Measurements from ENCODE around the gene ABTB2.

The ABTB2 gene

DNA sequence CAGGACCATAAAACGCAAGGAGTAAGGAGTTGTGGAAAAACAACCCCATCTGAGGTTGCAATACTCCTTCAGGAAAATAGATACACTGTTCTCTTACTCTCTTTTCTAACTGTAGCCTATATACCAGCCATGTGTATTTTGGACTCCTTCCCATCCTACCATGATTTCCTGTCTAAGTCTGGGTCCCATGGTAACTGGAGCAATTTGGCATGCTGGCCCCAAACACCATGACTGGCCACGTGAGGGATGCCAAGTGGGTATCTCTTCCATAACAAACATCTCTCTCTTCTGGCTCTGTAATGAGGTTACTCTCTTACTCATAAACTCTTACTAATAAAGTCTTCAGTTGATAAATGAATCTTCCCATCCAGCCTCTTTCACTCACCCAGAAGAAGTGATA, 26.5 kb downstream of the ABTB2 start:
- peaks cover 9% of the 10 kb centered on the region for H3K4me1 ChIP-seq (ENCODE audit: control insufficient read depth, insufficient read depth, low read length)

GRCh38 chr11:34330653-34331052, 27.2 kb downstream of the ABTB2 start:
- no peak overlapping the region for H3K27ac ChIP-seq (ENCODE audit: low read depth, low read length)
- H3K4me3 ChIP-seq (ENCODE audit: low read depth, low read length): no peak overlapping the region
- H3K9ac ChIP-seq (ENCODE audit: low read depth, low read length): no peak overlapping the region
- no peaks in the 10 kb centered on the region for H3K9me3 ChIP-seq (ENCODE audit: control insufficient read depth, insufficient read depth, low read length)
- H3K27me3 ChIP-seq (ENCODE audit: control insufficient read depth, insufficient read depth, low read length): no peaks in the 10 kb centered on the region
- no peaks in the 10 kb centered on the region for H3K36me3 ChIP-seq (ENCODE audit: control insufficient read depth, insufficient read depth, low read length)
- peaks cover 9% of the 10 kb centered on the region for H3K4me1 ChIP-seq (ENCODE audit: control insufficient read depth, insufficient read depth, low read length)

More for the DNA sequence above, 26.5 kb downstream of the ABTB2 start:
- Histone ChIP-seq H3K9ac (ENCODE audit: low read depth, low read length) (no peak overlapping the region), H3K9me3 (ENCODE audit: control insufficient read depth, insufficient read depth, low read length) (no peaks in the 10 kb centered on the region), H3K27me3 (ENCODE audit: control insufficient read depth, insufficient read depth, low read length) (no peaks in the 10 kb centered on the region), H3K27ac (ENCODE audit: low read depth, low read length) (no peak overlapping the region), H3K4me3 (ENCODE audit: low read depth, low read length) (no peak overlapping the region), H3K36me3 (ENCODE audit: control insufficient read depth, insufficient read depth, low read length) (no peaks in the 10 kb centered on the region)

- H3K9ac ChIP-seq (ENCODE audit: low read depth, low read length): no peak overlapping the region
- no peaks in the 10 kb centered on the region for H3K36me3 ChIP-seq (ENCODE audit: control insufficient read depth, insufficient read depth, low read length)
- peaks cover 9% of the 10 kb centered on the region for H3K4me1 ChIP-seq (ENCODE audit: control insufficient read depth, insufficient read depth, low read length)
- no peak overlapping the region for H3K27ac ChIP-seq (ENCODE audit: low read depth, low read length)
- H3K27me3 ChIP-seq (ENCODE audit: control insufficient read depth, insufficient read depth, low read length): no peaks in the 10 kb centered on the region
- no peak overlapping the region for H3K4me3 ChIP-seq (ENCODE audit: low read depth, low read length)
- no peaks in the 10 kb centered on the region for H3K9me3 ChIP-seq (ENCODE audit: control insufficient read depth, insufficient read depth, low read length)
Observed at GRCh38 chr11:34329876-34330275, 27.9 kb downstream of the ABTB2 start.

- no peak overlapping the region for H3K27ac ChIP-seq (ENCODE audit: low read depth, low read length)
- H3K36me3 ChIP-seq (ENCODE audit: control insufficient read depth, insufficient read depth, low read length): no peaks in the 10 kb centered on the region
- H3K9me3 ChIP-seq (ENCODE audit: control insufficient read depth, insufficient read depth, low read length): no peaks in the 10 kb centered on the region
- H3K4me3 ChIP-seq (ENCODE audit: low read depth, low read length): no peak overlapping the region
- H3K4me1 ChIP-seq (ENCODE audit: control insufficient read depth, insufficient read depth, low read length): peaks cover 9% of the 10 kb centered on the region
- H3K27me3 ChIP-seq (ENCODE audit: control insufficient read depth, insufficient read depth, low read length): no peaks in the 10 kb centered on the region
- H3K9ac ChIP-seq (ENCODE audit: low read depth, low read length): no peak overlapping the region
Observed at GRCh38 chr11:34328632-34328910, 29.2 kb downstream of the ABTB2 start.

DNA sequence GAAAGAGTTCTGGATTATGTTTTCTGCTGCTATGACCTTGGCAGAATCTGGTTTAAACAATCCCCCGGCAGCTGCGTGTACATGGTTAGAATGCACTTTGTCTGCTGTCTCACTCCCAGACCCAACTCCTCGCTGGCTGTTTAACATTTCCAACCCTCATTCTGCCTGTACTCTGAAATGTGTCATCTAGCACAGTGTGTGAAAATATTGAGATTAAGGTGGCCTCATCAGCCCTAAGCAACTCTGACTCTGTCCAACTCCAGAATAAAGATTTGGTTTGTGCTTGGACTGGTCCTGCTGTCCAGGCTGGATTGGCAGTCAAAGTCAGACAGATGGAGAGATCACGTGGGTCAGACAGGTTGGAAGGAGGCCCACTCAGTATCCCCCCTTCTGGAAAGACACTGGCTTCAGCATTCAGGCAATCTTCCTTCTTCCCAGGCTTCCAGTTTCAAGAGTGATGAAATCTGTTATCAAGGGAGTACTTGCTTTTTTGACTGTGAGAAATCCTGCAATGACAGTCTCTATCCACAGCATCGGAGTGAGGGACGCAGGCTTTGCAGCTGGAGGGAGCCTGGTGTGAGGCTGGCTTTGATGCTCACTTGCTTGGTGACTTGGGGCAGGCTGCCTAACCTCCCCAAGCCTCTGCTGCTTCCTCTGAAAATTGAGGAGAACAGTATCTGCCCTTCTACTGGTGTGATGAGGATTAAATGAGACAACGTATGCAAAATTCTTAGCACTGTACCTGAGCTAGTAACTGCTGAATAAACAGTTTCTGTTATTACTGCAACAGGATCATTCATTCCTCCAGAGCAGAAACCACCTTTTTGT, 29.8 kb downstream of the ABTB2 start:
- Histone ChIP-seq H3K27ac (ENCODE audit: low read depth, low read length) (no peak overlapping the region), H3K4me3 (ENCODE audit: low read depth, low read length) (no peak overlapping the region), H3K4me1 (ENCODE audit: control insufficient read depth, insufficient read depth, low read length) (peaks cover 9% of the 10 kb centered on the region), H3K36me3 (ENCODE audit: control insufficient read depth, insufficient read depth, low read length) (no peaks in the 10 kb centered on the region), H3K27me3 (ENCODE audit: control insufficient read depth, insufficient read depth, low read length) (no peaks in the 10 kb centered on the region), H3K9me3 (ENCODE audit: control insufficient read depth, insufficient read depth, low read length) (no peaks in the 10 kb centered on the region), H3K9ac (ENCODE audit: low read depth, low read length) (no peak overlapping the region)

- H3K36me3 ChIP-seq (ENCODE audit: control insufficient read depth, insufficient read depth, low read length): no peaks in the 10 kb centered on the region
- no peak overlapping the region for H3K27ac ChIP-seq (ENCODE audit: low read depth, low read length)
- no peak overlapping the region for H3K4me3 ChIP-seq (ENCODE audit: low read depth, low read length)
- H3K9me3 ChIP-seq (ENCODE audit: control insufficient read depth, insufficient read depth, low read length): no peaks in the 10 kb centered on the region
- no peaks in the 10 kb centered on the region for H3K27me3 ChIP-seq (ENCODE audit: control insufficient read depth, insufficient read depth, low read length)
- no peaks in the 10 kb centered on the region for H3K4me1 ChIP-seq (ENCODE audit: control insufficient read depth, insufficient read depth, low read length)
- no peak overlapping the region for H3K9ac ChIP-seq (ENCODE audit: low read depth, low read length)
Observed at GRCh38 chr11:34324466-34324865, 33.3 kb downstream of the ABTB2 start.

DNA sequence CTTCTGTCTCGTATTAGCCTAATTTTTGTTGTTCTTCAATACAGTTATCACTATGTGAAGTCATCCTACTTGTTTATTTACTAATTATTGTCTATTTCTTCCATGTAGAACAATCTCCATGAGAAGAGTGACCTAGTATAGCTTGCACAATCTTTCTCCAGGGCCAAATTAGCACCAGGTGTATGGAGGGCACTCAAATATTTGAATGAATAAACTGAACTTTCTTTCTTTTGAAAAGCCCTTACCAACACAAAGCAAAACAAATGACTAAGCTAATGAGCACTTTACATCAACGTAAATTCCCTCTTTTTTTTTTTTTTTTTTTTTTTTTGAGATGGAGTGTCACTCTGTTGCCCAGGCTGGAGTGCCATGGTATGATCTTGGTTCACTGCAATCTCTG, 34.2 kb downstream of the ABTB2 start:
- no peak overlapping the region for H3K9ac ChIP-seq (ENCODE audit: low read depth, low read length)
- no peaks in the 10 kb centered on the region for H3K36me3 ChIP-seq (ENCODE audit: control insufficient read depth, insufficient read depth, low read length)
- H3K9me3 ChIP-seq (ENCODE audit: control insufficient read depth, insufficient read depth, low read length): no peaks in the 10 kb centered on the region
- no peak overlapping the region for H3K27ac ChIP-seq (ENCODE audit: low read depth, low read length)
- H3K27me3 ChIP-seq (ENCODE audit: control insufficient read depth, insufficient read depth, low read length): no peaks in the 10 kb centered on the region
- H3K4me3 ChIP-seq (ENCODE audit: low read depth, low read length): no peak overlapping the region
- no peaks in the 10 kb centered on the region for H3K4me1 ChIP-seq (ENCODE audit: control insufficient read depth, insufficient read depth, low read length)

DNA sequence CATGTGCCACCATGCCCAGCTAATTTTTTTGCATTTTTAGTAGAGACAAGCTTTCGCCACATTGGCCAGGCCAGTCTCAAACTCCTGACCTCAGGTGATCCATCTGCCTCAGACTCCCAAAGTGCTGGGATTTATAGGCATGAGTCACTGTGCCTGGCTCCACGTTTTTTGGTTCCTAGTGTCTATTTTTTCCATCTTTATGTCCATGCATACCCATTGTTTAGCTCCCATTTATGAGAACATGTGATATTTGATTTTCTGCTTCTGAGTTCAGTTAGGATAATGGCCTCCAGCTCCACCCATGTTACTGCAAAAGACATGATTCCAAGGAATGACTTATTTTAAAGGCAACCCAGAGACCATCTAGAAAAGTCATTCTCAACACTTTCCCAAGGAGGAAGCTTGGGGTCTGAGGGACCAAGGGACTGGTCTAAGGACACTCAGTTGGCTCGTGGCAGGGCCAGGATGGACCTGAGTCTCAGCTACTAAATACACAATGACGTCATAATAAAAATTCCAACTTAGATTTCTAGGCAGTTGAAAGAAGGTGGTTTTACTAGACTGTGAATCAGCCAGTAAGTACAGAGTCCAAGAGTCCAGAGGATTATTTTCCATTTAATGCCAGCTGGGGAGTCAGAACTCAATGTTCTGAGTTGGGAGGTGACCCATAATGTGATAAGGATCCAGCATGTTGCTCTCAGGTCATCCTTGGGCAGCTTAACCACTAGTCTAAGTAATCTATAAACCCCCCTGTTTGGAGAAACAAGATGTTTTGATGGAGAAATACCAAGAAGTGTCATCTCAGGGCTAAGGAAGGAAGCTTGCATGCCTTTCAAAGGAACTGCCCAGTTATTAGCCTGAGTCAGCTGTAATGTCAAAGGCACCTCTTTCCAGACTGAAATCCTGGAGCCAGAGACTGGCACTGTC, 39.4 kb downstream of the ABTB2 start:
- H3K9ac ChIP-seq (ENCODE audit: low read depth, low read length): no peak overlapping the region
- no peak overlapping the region for H3K27ac ChIP-seq (ENCODE audit: low read depth, low read length)
- no peaks in the 10 kb centered on the region for H3K27me3 ChIP-seq (ENCODE audit: control insufficient read depth, insufficient read depth, low read length)
- H3K4me1 ChIP-seq (ENCODE audit: control insufficient read depth, insufficient read depth, low read length): no peaks in the 10 kb centered on the region
- no peaks in the 10 kb centered on the region for H3K36me3 ChIP-seq (ENCODE audit: control insufficient read depth, insufficient read depth, low read length)
- no peak overlapping the region for H3K4me3 ChIP-seq (ENCODE audit: low read depth, low read length)
- H3K9me3 ChIP-seq (ENCODE audit: control insufficient read depth, insufficient read depth, low read length): no peaks in the 10 kb centered on the region

- H3K36me3 ChIP-seq (ENCODE audit: control insufficient read depth, insufficient read depth, low read length): no peaks in the 10 kb centered on the region
- no peaks in the 10 kb centered on the region for H3K27me3 ChIP-seq (ENCODE audit: control insufficient read depth, insufficient read depth, low read length)
- no peak overlapping the region for H3K4me3 ChIP-seq (ENCODE audit: low read depth, low read length)
- H3K27ac ChIP-seq (ENCODE audit: low read depth, low read length): no peak overlapping the region
- no peaks in the 10 kb centered on the region for H3K9me3 ChIP-seq (ENCODE audit: control insufficient read depth, insufficient read depth, low read length)
- no peak overlapping the region for H3K9ac ChIP-seq (ENCODE audit: low read depth, low read length)
- H3K4me1 ChIP-seq (ENCODE audit: control insufficient read depth, insufficient read depth, low read length): no peaks in the 10 kb centered on the region
Observed at GRCh38 chr11:34317666-34318065, 40.1 kb downstream of the ABTB2 start.

GRCh38 chr11:34317036-34317360, 40.8 kb downstream of the ABTB2 start:
- Histone ChIP-seq H3K9me3 (ENCODE audit: control insufficient read depth, insufficient read depth, low read length) (no peaks in the 10 kb centered on the region), H3K9ac (ENCODE audit: low read depth, low read length) (no peak overlapping the region), H3K27ac (ENCODE audit: low read depth, low read length) (no peak overlapping the region), H3K27me3 (ENCODE audit: control insufficient read depth, insufficient read depth, low read length) (no peaks in the 10 kb centered on the region), H3K36me3 (ENCODE audit: control insufficient read depth, insufficient read depth, low read length) (no peaks in the 10 kb centered on the region), H3K4me1 (ENCODE audit: control insufficient read depth, insufficient read depth, low read length) (no peaks in the 10 kb centered on the region), H3K4me3 (ENCODE audit: low read depth, low read length) (no peak overlapping the region)

DNA sequence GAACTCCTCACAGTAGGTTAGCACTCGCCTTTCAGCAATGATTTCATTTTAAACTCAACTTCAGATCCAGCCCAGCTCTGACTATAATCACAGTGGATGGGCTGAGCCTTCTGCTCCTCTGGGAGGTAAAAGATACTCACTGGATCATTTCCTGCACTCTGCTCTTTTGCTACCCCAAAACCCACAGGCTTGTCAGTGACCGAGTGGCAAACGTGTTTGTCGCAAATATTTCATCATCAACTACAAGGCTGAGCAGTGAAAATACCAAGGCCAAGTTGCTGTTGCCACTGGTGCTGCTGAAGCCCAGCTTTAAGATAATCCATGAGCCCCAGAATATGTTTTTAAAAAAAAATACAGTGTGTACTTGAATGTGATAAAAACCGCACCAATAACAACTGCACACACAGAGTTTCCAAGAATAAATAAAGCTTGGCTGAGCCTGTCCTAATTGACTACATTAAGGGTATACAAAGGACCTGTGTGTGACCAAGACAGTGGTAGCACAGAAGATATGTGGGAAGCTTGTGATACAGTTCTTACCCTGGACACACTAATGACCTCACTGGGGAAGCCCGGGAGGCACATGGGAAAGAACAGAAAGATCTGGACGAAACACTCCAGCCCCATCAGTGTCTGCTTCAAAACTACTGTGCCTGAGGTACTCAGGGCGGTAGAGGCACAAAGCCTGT, 41.3 kb downstream of the ABTB2 start:
- Histone ChIP-seq H3K4me3 (ENCODE audit: low read depth, low read length) (no peak overlapping the region), H3K9me3 (ENCODE audit: control insufficient read depth, insufficient read depth, low read length) (no peaks in the 10 kb centered on the region), H3K36me3 (ENCODE audit: control insufficient read depth, insufficient read depth, low read length) (no peaks in the 10 kb centered on the region), H3K9ac (ENCODE audit: low read depth, low read length) (no peak overlapping the region), H3K27ac (ENCODE audit: low read depth, low read length) (no peak overlapping the region), H3K4me1 (ENCODE audit: control insufficient read depth, insufficient read depth, low read length) (no peaks in the 10 kb centered on the region), H3K27me3 (ENCODE audit: control insufficient read depth, insufficient read depth, low read length) (no peaks in the 10 kb centered on the region)

All from HUES48 (cell line).